ENCODE measurements around the gene ITGA1. TPM values are rescaled to one million over a fixed set of nuclear protein-coding genes. Genes with fewer than 3 reads are reported as not detected.

ITGA1 gene
- total RNA-seq, 1 experiment from 2014 or later = 20.2 TPM

GRCh38 chr5:52870448-52870847 lies 82.7 kb downstream of the ITGA1 start:
- BruUV-seq (replicated peaks) = no TSS peak
- H3K27ac Mint-ChIP-seq (ENCODE audit: unreplicated experiment) = no peak overlapping the region
- no peak for TF ChIP-seq CTCF (IDR thresholded peaks at IDR 0.05; ENCODE audit: unreplicated experiment)
- intact Hi-C loops (cut with micrococcal nuclease; ENCODE audit: unreplicated experiment) = no loop called here
- no peaks in the 10 kb centered on the region for H3K27me3 Mint-ChIP-seq (ENCODE audit: unreplicated experiment)
- no peaks in the 10 kb centered on the region for H3K36me3 Mint-ChIP-seq (ENCODE audit: insufficient read depth, unreplicated experiment)
- CTCF ChIA-PET = no interaction called here
- no peak for DNase-seq
- H3K9me3 Mint-ChIP-seq (ENCODE audit: low read depth, unreplicated experiment) = no peaks in the 10 kb centered on the region
- no peaks in the 10 kb centered on the region for H3K4me1 Mint-ChIP-seq (ENCODE audit: low read depth, unreplicated experiment)
- no peak overlapping the region for H3K4me3 Mint-ChIP-seq (ENCODE audit: low read depth, unreplicated experiment)

GRCh38 chr5:52875827-52876226 lies 88.1 kb downstream of the ITGA1 start:
- Mint-ChIP-seq H3K4me3 (ENCODE audit: low read depth, unreplicated experiment) (no peak overlapping the region), H3K27me3 (ENCODE audit: unreplicated experiment) (no peaks in the 10 kb centered on the region), H3K27ac (ENCODE audit: unreplicated experiment) (no peak overlapping the region), H3K9me3 (ENCODE audit: low read depth, unreplicated experiment) (peaks cover 3% of the 10 kb centered on the region), H3K4me1 (ENCODE audit: low read depth, unreplicated experiment) (peaks cover 9% of the 10 kb centered on the region), H3K36me3 (ENCODE audit: insufficient read depth, unreplicated experiment) (no peaks in the 10 kb centered on the region)
- BruUV-seq (replicated peaks) = no TSS peak
- intact Hi-C loops (cut with micrococcal nuclease; ENCODE audit: unreplicated experiment) = no loop called here
- CTCF ChIA-PET = no interaction called here
- no peak for TF ChIP-seq CTCF (IDR thresholded peaks at IDR 0.05; ENCODE audit: unreplicated experiment)
- no peak for DNase-seq

GRCh38 chr5:52876456-52876855 lies 88.7 kb downstream of the ITGA1 start:
- CTCF ChIA-PET = no interaction called here
- no peaks in the 10 kb centered on the region for H3K27me3 Mint-ChIP-seq (ENCODE audit: unreplicated experiment)
- no TSS peak for BruUV-seq (replicated peaks)
- H3K36me3 Mint-ChIP-seq (ENCODE audit: insufficient read depth, unreplicated experiment) = no peaks in the 10 kb centered on the region
- TF ChIP-seq CTCF (IDR thresholded peaks at IDR 0.05; ENCODE audit: unreplicated experiment) = no peak
- DNase-seq = no peak
- peaks cover 3% of the 10 kb centered on the region for H3K9me3 Mint-ChIP-seq (ENCODE audit: low read depth, unreplicated experiment)
- intact Hi-C loops (cut with micrococcal nuclease; ENCODE audit: unreplicated experiment) = no loop called here
- no peak overlapping the region for H3K4me3 Mint-ChIP-seq (ENCODE audit: low read depth, unreplicated experiment)
- peaks cover 9% of the 10 kb centered on the region for H3K4me1 Mint-ChIP-seq (ENCODE audit: low read depth, unreplicated experiment)
- H3K27ac Mint-ChIP-seq (ENCODE audit: unreplicated experiment) = no peak overlapping the region

DNA sequence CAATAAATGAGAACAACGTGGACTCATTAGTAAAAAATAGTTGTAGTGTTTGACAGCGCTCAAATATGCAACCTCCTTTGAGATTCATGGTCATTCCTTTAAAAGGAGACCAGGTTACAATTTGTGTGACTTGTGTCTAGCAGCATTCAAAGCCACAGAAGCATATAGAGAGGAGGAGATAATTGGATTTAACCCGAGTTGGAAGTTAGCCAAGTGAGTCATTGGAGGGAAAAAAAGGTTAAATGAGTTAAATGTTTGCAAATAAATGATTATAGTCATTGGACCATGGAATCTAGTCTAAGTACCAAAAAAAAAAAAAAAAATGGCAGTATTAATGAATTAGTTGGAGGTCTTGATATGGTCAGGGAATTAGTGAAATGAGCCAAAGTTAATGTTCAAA lies 90.9 kb downstream of the ITGA1 start:
- Mint-ChIP-seq H3K4me1 (ENCODE audit: low read depth, unreplicated experiment) (peaks cover 9% of the 10 kb centered on the region), H3K4me3 (ENCODE audit: low read depth, unreplicated experiment) (no peak overlapping the region), H3K36me3 (ENCODE audit: insufficient read depth, unreplicated experiment) (no peaks in the 10 kb centered on the region), H3K27me3 (ENCODE audit: unreplicated experiment) (no peaks in the 10 kb centered on the region), H3K9me3 (ENCODE audit: low read depth, unreplicated experiment) (peaks cover 3% of the 10 kb centered on the region), H3K27ac (ENCODE audit: unreplicated experiment) (peak overlapping the region; percentile 20)
- DNase-seq = no peak
- intact Hi-C loops (cut with micrococcal nuclease; ENCODE audit: unreplicated experiment) = no loop called here
- no peak for TF ChIP-seq CTCF (IDR thresholded peaks at IDR 0.05; ENCODE audit: unreplicated experiment)
- BruUV-seq (replicated peaks) = no TSS peak
- CTCF ChIA-PET = interaction anchor here (0.5 kb wide), 1 partner anchor 45 kb away, joined by 7 read pairs; no protein-coding TSS in a partner anchor

Data from Calu3 (cell line).